Measurements from ENCODE around the gene RFPL1.

DNA sequence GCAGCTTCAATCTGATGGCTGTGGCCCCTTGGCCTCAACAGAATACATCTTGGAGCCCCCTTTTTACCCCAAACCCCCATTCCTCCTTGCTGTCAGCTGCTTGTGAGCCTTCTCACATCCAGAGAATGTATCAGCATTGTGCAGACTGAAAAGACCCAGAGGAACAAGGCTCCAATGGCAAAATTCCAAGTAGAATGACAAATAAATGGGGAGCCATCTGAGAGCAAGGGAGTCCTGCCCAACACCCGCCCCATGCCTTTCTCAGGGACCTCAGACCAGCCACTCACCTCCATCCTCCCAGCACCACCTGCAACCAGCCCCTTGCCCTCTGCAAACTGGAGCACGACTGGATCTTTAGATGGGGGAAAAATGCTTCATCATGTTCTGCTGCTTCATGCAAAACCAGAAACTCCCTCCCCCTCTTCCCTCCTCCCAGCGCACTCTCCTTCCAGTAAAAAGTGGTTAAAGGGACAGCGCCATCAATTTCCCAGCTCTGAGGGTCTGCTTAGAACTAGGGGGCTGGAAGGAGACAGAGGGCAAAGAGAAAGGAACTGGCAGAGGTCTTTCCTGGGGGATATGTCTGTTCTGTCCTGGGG lies 39.4 kb downstream of the RFPL1 start:
- no peak for TF ChIP-seq TAF1 (IDR thresholded peaks at IDR 0.05; ENCODE audit: borderline replicate concordance, insufficient read depth, low read length)
- TF ChIP-seq POLR2AphosphoS5 (IDR thresholded peaks at IDR 0.05; ENCODE audit: low read depth, low read length) = no peak
- TF ChIP-seq, protein P1, sequence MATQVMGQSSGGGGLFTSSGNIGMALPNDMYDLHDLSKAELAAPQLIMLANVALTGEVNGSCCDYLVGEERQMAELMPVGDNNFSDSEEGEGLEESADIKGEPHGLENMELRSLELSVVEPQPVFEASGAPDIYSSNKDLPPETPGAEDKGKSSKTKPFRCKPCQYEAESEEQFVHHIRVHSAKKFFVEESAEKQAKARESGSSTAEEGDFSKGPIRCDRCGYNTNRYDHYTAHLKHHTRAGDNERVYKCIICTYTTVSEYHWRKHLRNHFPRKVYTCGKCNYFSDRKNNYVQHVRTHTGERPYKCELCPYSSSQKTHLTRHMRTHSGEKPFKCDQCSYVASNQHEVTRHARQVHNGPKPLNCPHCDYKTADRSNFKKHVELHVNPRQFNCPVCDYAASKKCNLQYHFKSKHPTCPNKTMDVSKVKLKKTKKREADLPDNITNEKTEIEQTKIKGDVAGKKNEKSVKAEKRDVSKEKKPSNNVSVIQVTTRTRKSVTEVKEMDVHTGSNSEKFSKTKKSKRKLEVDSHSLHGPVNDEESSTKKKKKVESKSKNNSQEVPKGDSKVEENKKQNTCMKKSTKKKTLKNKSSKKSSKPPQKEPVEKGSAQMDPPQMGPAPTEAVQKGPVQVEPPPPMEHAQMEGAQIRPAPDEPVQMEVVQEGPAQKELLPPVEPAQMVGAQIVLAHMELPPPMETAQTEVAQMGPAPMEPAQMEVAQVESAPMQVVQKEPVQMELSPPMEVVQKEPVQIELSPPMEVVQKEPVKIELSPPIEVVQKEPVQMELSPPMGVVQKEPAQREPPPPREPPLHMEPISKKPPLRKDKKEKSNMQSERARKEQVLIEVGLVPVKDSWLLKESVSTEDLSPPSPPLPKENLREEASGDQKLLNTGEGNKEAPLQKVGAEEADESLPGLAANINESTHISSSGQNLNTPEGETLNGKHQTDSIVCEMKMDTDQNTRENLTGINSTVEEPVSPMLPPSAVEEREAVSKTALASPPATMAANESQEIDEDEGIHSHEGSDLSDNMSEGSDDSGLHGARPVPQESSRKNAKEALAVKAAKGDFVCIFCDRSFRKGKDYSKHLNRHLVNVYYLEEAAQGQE (IDR thresholded peaks at IDR 0.05; ENCODE audit: insufficient read depth in 1 of 2, low read depth in 2 of 2, low read length in 2 of 2) = no peak
- TF ChIP-seq SIN3A (IDR thresholded peaks at IDR 0.05; ENCODE audit: borderline replicate concordance, insufficient read depth, low read length) = no peak

Measured in PFSK-1 (cell line).